GM19463 (cell line): ENCODE results near the gene SMIM13.

Experiments used
- ATAC-seq: cut with Tn5 transposase; IDR thresholded peaks from one replicate; pipeline ENCODE4 v1.9.1; 2021; ENCODE audit warnings: mild to moderate bottlenecking, moderate library complexity; ENCODE audit not compliant: unreplicated experiment

SMIM13 gene

DNA sequence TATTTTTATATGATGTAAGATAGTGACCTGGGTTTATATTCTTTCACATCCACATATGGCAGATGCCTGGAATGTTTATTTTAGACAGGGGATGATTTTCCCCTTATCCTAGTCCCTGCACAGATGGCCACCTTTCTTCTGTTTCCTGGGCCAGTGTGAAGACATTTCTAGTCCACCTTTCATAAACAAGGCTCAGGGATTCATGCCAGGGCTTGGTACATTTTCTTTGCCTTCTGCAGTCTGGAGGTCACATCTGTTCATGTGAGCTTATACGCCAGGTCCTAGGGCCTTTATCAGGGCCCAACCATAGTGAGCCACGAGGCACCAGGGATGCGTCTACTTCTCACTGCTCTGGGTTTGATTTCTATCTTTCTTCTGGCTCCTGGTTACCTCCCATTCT lies 55.9 kb downstream of the SMIM13 start:
- ATAC-seq: no peak

GRCh38 chr6:11151488-11151887 lies 57.9 kb downstream of the SMIM13 start:
- ATAC-seq: no peak

DNA sequence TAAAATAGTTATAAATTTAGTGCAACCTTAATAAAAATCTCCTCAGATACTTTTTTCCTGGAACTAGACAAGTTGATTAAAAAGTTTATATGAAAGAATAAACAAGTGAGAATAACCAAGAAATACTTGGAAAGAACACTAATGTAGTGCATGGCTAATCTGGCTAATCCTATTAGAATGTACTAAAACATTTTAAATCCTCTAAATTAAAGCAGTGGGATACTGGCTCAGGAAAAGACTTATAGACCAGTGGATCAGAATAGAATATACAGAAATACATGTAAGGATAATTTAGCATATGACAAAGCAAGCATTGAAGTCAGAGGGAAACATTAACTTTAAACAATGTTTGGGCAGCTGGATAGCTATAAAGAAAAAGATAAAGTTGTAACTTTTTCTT lies 58.9 kb downstream of the SMIM13 start:
- ATAC-seq: no peak

GRCh38 chr6:11153447-11153846 lies 59.8 kb downstream of the SMIM13 start:
- peak; percentile 32 for ATAC-seq

DNA sequence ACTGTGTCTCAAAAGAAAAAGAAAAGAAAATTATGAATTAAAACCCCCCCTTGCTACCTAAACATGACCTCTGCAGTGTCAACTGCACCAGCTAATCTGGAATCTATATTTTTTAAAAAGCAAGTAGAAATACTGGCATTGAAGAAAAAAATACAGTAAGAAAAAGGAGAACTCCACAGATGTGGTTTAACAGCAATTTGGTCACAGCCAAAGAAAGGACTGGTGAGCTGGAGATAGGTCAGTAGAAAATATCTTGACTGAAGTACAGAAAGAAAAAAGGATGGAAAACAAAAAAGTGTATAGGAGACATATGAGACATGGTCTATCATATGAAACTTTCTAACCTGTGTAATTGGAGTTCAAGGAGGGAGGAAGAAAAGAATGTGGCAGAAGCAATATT lies 62.0 kb downstream of the SMIM13 start:
- ATAC-seq: no peak

GRCh38 chr6:11160199-11160598 lies 66.6 kb downstream of the SMIM13 start:
- ATAC-seq: no peak

DNA sequence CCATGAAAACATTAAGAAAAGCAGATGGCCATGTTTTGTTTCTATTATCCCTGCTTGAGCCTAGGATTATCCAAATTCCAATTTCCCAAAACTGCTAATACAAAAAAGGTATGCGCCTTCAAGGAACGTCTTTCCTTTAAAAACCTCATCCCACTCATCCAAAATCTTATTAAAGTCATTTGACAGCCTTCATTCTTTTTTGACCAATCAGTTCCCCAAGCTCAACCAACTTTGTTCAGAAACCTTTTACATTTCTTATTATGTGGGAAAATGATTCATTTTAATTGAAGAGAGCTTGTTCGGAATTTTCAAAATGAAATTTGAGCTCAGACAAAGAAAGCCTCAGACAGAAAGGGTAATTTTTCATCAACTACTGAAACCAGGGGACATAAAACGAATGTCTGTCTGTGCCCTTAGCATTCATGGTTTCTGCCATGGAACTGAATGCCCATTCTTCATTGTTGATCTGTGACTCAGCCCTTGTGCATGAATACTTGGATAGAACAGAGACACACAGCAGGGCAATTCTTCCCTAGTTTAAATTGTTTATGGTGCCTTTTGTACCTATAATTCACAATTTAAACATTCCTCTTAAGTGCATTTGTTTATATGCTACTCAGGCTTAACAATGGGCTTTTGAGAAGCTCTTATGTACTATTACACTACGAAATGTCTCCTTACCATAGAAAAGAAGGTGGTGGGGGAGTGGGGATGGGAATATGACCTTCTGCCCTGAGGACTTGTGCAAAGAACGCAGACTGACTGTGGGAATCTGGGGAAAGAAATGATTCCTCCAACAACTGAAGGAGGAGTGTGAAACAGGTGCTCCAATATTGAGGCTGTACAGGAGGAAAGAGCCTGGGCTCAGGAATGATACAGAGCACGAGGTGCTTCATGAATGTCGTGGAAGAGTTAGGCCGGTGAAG lies 67.7 kb downstream of the SMIM13 start:
- no peak for ATAC-seq

DNA sequence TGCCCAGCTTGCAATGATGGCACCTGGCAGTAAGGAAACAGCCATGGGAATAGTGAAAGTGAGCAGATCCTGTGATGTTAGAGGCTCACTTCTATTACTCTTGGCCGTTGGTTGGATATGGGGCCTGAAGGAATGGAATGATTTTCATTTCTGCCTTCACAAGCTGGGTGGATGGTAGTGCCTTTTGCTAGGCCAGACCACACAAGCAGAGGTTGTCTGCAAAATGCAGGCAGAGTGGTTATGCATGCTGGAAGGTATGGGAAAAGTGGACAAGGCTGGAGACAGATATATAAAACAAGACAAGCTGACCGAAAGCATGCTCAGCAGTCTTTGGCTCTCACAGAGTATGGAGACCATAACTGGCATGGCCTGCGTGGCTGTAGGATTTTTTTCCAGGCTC lies 68.6 kb downstream of the SMIM13 start:
- no peak for ATAC-seq

DNA sequence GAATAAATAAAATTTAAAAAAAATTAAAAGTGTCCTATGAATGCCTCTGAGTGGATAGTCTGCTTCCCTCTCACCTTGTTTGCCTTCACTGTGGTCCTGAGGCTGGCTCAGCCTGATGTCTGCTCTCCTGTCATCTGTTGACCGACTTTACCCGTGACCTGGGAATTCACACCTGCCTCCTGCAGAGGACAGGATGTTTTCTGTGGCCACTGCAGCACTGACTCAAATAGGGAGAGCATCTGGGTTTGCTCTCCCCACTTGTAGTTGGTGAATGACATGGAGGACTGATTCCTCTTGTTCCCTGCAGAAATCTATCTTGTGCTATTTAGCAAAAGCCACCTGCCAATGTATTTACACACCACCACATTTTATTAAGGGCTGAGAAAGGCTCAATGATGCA lies 70.3 kb downstream of the SMIM13 start:
- peak; percentile 76 for ATAC-seq

GRCh38 chr6:11164717-11165646 lies 71.3 kb downstream of the SMIM13 start:
- no peak for ATAC-seq

GRCh38 chr6:11166948-11167347 lies 73.3 kb downstream of the SMIM13 start:
- no peak for ATAC-seq

DNA sequence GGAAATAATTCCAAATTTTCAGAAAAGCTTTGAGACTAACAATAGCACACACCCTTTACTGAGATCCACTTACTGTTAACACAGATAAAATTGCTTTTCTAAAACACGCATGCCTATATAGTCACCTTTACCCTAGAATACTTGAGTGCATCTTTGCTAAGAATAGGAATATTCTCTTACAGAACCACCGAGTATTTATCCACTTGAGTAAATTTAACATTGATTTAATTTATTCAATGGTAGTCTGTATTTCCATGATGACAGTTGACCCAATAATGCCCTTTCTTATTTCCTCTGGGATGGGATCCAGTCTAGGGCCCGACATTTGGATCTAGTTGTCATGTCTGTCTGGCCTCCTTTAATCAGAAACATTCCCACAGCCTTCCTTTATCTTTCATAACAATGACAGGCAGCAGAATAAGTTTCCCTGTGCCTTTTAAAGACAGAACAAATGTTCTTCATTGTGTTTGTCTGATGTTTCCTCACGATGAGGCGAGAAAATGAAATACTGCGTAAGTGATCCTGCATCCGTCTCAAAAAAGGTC lies 74.5 kb downstream of the SMIM13 start:
- no peak for ATAC-seq

DNA sequence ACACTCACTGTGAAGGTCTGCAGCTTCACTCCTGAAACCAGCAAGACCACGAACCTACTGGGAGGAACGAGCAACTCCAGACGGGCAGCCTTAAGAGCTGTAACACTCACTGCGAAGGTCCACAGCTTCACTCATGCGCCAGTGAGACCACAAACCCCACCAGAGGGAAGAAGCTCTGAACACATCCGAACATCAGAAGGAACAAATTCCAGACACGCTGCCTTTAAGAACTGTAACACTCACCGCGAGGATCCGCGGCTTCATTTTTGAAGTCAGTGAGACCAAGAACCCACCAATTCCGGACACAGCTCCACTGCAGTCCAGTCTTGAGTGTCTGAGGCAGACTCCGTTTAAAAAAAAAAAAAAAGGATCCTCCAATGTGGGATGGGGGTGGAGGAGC lies 78.3 kb downstream of the SMIM13 start:
- no peak for ATAC-seq

DNA sequence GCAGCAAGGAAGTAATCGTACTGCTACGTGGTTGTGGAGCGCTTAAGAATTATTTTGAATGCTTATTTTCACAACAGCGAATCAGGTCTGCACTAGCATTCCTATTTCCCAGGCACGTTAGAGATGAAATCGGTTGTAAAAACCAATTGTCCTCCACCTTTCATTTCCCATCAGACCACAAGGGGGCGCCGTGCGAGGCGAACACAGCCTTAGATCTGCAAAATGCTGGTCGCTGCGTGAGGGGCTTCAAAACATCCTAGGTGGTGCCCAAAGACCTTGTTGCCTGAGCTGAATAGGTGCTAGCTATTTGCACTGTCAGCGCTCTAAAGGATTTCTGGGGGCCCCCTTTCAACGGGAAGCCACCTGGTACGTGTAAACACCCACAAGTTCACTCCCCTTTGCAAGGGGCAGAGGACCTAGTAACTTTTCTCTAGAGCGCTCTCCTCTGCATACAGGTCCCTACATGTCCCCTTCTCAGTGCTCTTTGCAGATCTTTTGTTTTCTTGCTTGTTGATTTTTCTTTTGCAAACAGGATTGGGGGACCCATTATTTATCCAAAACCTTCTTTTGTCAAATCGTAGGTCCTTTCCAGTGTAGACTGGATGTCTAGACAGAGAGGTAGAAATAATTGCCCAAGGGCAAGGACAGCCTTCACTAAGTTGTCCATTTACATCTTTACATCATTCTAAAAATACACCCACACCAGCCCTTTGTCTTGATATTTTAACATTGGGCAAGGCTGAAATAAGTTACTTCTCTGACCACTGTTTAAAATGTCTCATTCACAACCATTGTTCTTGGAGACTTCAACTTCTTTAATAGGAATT lies 79.1 kb downstream of the SMIM13 start:
- ATAC-seq: no peak

DNA sequence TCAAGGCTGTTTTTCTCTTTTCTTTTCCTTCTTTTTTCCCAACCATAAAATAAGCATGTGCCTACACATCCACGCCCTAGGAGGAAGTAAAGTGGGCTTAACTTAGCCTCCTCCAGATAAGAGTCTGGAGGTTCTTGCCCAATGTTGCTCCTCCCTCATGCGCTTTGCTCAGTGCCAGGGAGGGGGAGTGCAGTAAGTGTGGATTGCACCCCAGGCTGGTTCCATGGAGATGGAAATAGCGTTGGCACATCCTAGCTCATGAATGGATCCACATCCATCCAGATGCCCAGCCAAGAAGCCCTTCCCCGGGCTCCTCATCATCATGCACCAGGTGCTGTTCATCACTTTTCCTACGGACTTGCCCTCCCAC lies 80.6 kb downstream of the SMIM13 start:
- no peak for ATAC-seq

- no peak for ATAC-seq
Measured at GRCh38 chr6:11177271-11177670, 83.6 kb downstream of the SMIM13 start.

DNA sequence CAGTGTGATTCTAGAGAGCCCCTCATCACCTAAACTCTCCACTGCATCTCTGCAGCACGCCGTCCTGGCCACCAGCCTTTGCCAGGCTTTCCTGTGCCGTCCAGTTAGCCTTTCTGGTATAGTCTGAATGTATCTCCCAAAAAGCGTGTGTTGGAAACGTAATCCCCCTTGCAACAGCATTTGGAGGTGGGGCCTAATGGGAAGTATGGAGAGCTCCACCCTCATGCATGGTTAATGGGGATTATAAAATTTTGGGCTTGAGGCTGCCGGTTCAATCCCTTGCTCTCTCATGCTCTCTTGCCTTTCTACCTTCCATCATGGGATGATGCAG lies 85.4 kb downstream of the SMIM13 start:
- no peak for ATAC-seq

DNA sequence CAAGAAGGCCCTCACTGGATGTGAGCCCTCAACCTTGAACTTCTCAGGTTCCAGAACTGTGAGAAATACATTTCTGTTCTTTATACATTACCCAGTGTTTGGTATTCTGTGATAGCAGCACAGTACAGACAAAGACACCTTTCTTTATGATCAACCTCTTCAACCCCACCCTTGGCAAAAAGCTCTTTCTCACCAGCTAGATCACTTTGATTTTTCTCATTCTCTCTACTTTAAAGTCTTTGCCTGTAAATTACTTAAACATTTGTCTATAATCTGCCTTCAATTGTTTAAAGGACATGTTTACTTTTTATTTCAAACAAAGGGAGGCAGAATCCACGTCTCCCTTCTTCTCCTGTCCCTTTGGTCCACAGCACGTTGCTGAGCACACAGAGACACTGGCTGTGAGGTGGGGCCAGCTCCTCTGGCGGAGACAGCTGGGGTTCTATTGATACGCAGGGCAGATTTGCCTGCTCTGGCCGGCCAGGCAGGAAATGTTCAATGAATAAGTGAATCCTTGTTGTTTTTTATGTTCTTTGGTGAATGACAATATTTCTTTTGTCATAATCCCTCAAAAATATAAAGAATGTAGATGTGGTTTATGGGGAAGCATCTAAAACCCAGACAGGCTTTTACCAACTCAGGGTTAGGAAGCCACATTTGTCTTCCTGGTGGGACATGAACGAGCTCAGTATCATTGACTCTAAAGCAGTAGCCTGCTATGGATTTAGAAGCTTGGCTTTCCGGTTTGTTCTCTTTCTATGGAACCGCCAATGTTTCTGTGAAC lies 86.0 kb downstream of the SMIM13 start:
- ATAC-seq: no peak

DNA sequence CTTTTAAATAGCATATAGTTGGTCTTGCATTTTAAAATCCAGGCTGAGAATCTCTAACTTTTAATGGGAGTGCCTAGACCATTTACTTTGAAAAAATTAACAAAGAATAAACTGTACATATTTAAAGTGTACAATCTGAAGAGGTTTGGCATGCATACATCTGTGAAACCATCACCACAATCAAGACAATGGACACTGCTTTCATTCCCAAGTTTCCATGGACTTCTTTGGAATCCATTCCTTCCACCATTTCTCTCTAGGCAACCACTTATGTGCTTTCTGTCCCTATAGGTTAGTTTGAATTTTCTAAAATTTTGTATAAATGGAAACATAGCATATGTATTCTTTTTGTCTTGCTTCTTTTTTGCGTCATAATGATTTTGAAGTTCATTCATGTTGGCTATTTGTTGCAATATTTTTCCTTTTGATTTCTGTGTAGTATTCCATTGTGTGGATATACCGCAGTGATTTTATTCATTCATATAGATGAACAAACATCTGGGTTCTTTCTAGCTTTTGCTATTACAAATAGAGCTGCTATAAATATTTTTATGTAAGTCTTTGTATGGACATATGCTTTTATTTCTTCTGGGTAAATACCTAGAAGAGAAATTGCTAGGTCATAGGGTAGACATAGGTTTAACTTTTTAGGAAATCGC lies 88.0 kb downstream of the SMIM13 start:
- ATAC-seq: no peak
